Esophagus muscularis mucosa (tissue), 3 donors: Measurements from ENCODE around the gene LDLRAD3.

Experiments
- CTCF ChIP-seq, 3 experiments: fragments of 200-600 bp in 2 of 3; fragments of 450-650 bp in 1 of 3; sonication (generic) in 2 of 3; IDR thresholded peaks; one replicate each; pipeline ENCODE4 v1.5.1; 2017 to 2019; ENCODE audit warnings: antibody characterized with exemption in 3 of 3, mild to moderate bottlenecking in 2 of 3, moderate library complexity in 1 of 3
- POLR2A ChIP-seq: fragments of 450-650 bp; IDR thresholded peaks from one replicate; pipeline ENCODE4 v1.6.1; 2017; ENCODE audit warnings: antibody characterized with exemption, moderate library complexity, mild to moderate bottlenecking, low read depth

GRCh38 chr11:36077886-36078685 lies 134.2 kb downstream of the LDLRAD3 start:
- TF ChIP-seq CTCF (IDR thresholded peaks at IDR 0.05) (no peak), POLR2A (no peak)
